SU-DHL-6 (cell line): ENCODE measurements around the gene PIGN.

Source experiments
- H2AFZ ChIP-seq: fragments of 200-600 bp; sonication (generic); 2 replicates; pipeline ENCODE4 v1.6.1; 2014; ENCODE audit warnings: low read depth, mild to moderate bottlenecking, moderate library complexity, mixed read lengths, antibody characterized with exemption, low read length; ENCODE audit not compliant: severe bottlenecking
- H3F3A ChIP-seq: fragments of 200-600 bp; shearing (Covaris generic); 2 replicates; pipeline ENCODE4 v1.6.0; 2016; ENCODE audit warnings: antibody characterized with exemption, mild to moderate bottlenecking; ENCODE audit not compliant: insufficient read depth
- H3K27ac ChIP-seq: fragments of 200-600 bp; sonication (generic); 2 replicates; pipeline ENCODE4 v1.5.1; 2016; ENCODE audit warnings: low read depth, mild to moderate bottlenecking, low read length, moderate library complexity, mixed read lengths
- H3K27me3 ChIP-seq: fragments of 200-600 bp; sonication (generic), shearing (Covaris generic); 2 replicates; pipeline ENCODE4 v1.6.0; 2014; ENCODE audit warnings: mild to moderate bottlenecking, low read length
- H3K36me3 ChIP-seq: fragments of 200-600 bp; sonication (generic); 2 replicates; pipeline ENCODE4 v1.6.1; 2014; ENCODE audit warnings: mild to moderate bottlenecking, low read length, mixed read lengths
- H3K4me2 ChIP-seq: fragments of 300-600, 200-600 bp; shearing (Covaris generic), sonication (generic); 2 replicates; pipeline ENCODE4 v1.6.0; 2014; ENCODE audit warnings: low read length, low read depth, mild to moderate bottlenecking; ENCODE audit not compliant: poor library complexity, severe bottlenecking
- H3K4me3 ChIP-seq: fragments of 200-600 bp; sonication (generic); 2 replicates; pipeline ENCODE4 v1.5.1; 2014; ENCODE audit warnings: antibody characterized with exemption, low read length, mild to moderate bottlenecking, mixed read lengths; ENCODE audit not compliant: insufficient read depth, poor library complexity, severe bottlenecking
- H3K79me2 ChIP-seq: fragments of 200-600 bp; sonication (generic); 2 replicates; pipeline ENCODE4 v1.6.1; 2014; ENCODE audit warnings: mild to moderate bottlenecking, low read length, moderate library complexity; ENCODE audit not compliant: insufficient read depth
- H3K9ac ChIP-seq: fragments of 200-600 bp; sonication (generic); 2 replicates; pipeline ENCODE4 v1.7.0; 2014; ENCODE audit warnings: mild to moderate bottlenecking, low read length
- H3K9me2 ChIP-seq: fragments of 200-600 bp; sonication (generic); replicated peaks from 2 replicates; pipeline ENCODE4 v1.6.1; 2014; ENCODE audit warnings: low read length; ENCODE audit not compliant: insufficient read depth
- H3K9me3 ChIP-seq: fragments of 200-600 bp; sonication (generic); 2 replicates; pipeline ENCODE4 v1.6.1; 2014; ENCODE audit warnings: low read length, mixed read lengths; ENCODE audit not compliant: insufficient read depth
- H4K20me1 ChIP-seq: fragments of 200-600 bp; sonication (generic); 2 replicates; pipeline ENCODE4 v1.6.1; 2014; ENCODE audit warnings: low read depth, mild to moderate bottlenecking, antibody characterized with exemption, low read length, moderate library complexity, mixed read lengths
- EZH2phosphoT487 ChIP-seq: fragments of 200-600 bp; sonication (generic), shearing (Covaris generic); conservative IDR thresholded peaks from 2 replicates; pipeline ENCODE4 v1.6.1; 2018; ENCODE audit warnings: mild to moderate bottlenecking, antibody characterized with exemption, low read length, moderate library complexity, mixed read lengths
- TF ChIP-seq, protein P1 (sequence below): fragments of 200-600 bp; sonication (generic); IDR thresholded peaks from one replicate; pipeline ENCODE4 v1.5.1; 2017; ENCODE audit warnings: antibody characterized with exemption, mild to moderate bottlenecking, low read length, moderate library complexity; ENCODE audit not compliant: insufficient read depth, poor library complexity, severe bottlenecking

The PIGN gene

DNA sequence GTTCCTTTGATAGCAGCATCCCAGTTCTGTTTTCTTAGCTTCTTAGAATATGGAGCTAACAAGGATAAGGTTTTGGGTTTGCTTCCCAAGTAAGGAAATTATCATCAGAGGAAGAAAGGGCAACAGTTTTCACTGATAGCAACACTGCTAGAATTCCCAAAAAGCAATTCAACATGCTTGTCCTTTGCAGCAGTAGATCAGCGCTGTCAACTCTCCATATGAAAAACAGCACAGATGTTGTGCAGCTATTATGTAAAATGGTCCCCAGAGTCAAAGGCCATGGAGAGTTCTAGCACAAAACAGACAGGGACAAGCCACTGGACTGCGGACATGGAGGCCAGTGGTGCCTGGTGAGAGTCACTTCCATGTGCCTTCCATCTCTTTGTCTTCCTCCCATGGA, 158.1 kb downstream of the PIGN start:
- Histone ChIP-seq H3K4me3 (no peak overlapping the region), H4K20me1 (no peaks in the 10 kb centered on the region), H3K9ac (no peak overlapping the region), H3K27ac (no peak overlapping the region), H2AFZ (no peak overlapping the region), H3K79me2 (no peaks in the 10 kb centered on the region), H3K9me2 (no peaks in the 10 kb centered on the region), H3F3A (no peaks in the 10 kb centered on the region), H3K36me3 (no peaks in the 10 kb centered on the region), H3K27me3 (no peaks in the 10 kb centered on the region), H3K9me3 (no peaks in the 10 kb centered on the region), H3K4me2 (no peak overlapping the region)
- TF ChIP-seq EZH2phosphoT487 = no peak
- TF ChIP-seq, protein P1, sequence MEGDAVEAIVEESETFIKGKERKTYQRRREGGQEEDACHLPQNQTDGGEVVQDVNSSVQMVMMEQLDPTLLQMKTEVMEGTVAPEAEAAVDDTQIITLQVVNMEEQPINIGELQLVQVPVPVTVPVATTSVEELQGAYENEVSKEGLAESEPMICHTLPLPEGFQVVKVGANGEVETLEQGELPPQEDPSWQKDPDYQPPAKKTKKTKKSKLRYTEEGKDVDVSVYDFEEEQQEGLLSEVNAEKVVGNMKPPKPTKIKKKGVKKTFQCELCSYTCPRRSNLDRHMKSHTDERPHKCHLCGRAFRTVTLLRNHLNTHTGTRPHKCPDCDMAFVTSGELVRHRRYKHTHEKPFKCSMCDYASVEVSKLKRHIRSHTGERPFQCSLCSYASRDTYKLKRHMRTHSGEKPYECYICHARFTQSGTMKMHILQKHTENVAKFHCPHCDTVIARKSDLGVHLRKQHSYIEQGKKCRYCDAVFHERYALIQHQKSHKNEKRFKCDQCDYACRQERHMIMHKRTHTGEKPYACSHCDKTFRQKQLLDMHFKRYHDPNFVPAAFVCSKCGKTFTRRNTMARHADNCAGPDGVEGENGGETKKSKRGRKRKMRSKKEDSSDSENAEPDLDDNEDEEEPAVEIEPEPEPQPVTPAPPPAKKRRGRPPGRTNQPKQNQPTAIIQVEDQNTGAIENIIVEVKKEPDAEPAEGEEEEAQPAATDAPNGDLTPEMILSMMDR = no peak

GRCh38 chr18:62027914-62028520, 158.8 kb downstream of the PIGN start:
- no peaks in the 10 kb centered on the region for H3K27me3 ChIP-seq
- H3K4me2 ChIP-seq = no peak overlapping the region
- no peaks in the 10 kb centered on the region for H3K9me3 ChIP-seq
- H3K27ac ChIP-seq = no peak overlapping the region
- no peaks in the 10 kb centered on the region for H3K79me2 ChIP-seq
- no peaks in the 10 kb centered on the region for H3K9me2 ChIP-seq
- TF ChIP-seq, protein P1 = no peak
- no peak for TF ChIP-seq EZH2phosphoT487
- no peak overlapping the region for H3K4me3 ChIP-seq
- no peaks in the 10 kb centered on the region for H3K36me3 ChIP-seq
- no peak overlapping the region for H3K9ac ChIP-seq
- H3F3A ChIP-seq = no peaks in the 10 kb centered on the region
- no peak overlapping the region for H2AFZ ChIP-seq
- no peaks in the 10 kb centered on the region for H4K20me1 ChIP-seq

GRCh38 chr18:62026586-62026985, 160.3 kb downstream of the PIGN start:
- H3K79me2 ChIP-seq = no peaks in the 10 kb centered on the region
- no peaks in the 10 kb centered on the region for H3K27me3 ChIP-seq
- no peaks in the 10 kb centered on the region for H3K9me3 ChIP-seq
- no peaks in the 10 kb centered on the region for H3K36me3 ChIP-seq
- no peaks in the 10 kb centered on the region for H3F3A ChIP-seq
- no peaks in the 10 kb centered on the region for H4K20me1 ChIP-seq
- H3K9me2 ChIP-seq = no peaks in the 10 kb centered on the region
- H3K27ac ChIP-seq = no peak overlapping the region
- no peak overlapping the region for H3K9ac ChIP-seq
- TF ChIP-seq, protein P1 = no peak
- no peak for TF ChIP-seq EZH2phosphoT487
- H2AFZ ChIP-seq = no peak overlapping the region
- H3K4me3 ChIP-seq = no peak overlapping the region
- no peak overlapping the region for H3K4me2 ChIP-seq
